Chondrocyte (in vitro differentiated cells): Measurements from ENCODE around the gene PPP2R5C. TPM values are rescaled to one million over a fixed set of nuclear protein-coding genes. Genes with fewer than 3 reads are reported as not detected.

Experiments used
- DNase-seq: peaks from one replicate; pipeline ENCODE4 v3.0.0; 2021; ENCODE audit warnings: mixed read lengths, low spot score
- H3K27ac Mint-ChIP-seq: one replicate; pipeline ENCODE4 v1.8.0; 2021; ENCODE audit warnings: mild to moderate bottlenecking, moderate library complexity, mixed read lengths; ENCODE audit not compliant: unreplicated experiment
- H3K27me3 Mint-ChIP-seq: 2 replicates; pipeline ENCODE4 v1.8.0; 2021; ENCODE audit warnings: low read depth, mixed read lengths
- H3K36me3 Mint-ChIP-seq: 2 replicates; pipeline ENCODE4 v1.8.0; 2021; ENCODE audit warnings: low read depth, mixed read lengths
- H3K4me1 Mint-ChIP-seq: 2 replicates; pipeline ENCODE4 v1.8.0; 2021; ENCODE audit warnings: low read depth, mild to moderate bottlenecking, mixed read lengths
- H3K4me3 Mint-ChIP-seq: one replicate; pipeline ENCODE4 v1.8.0; 2021; ENCODE audit warnings: mild to moderate bottlenecking, moderate library complexity, mixed read lengths; ENCODE audit not compliant: unreplicated experiment
- H3K9me3 Mint-ChIP-seq: 2 replicates; pipeline ENCODE4 v1.8.0; 2021; ENCODE audit warnings: low read depth, mixed read lengths
- CTCF ChIP-seq: fragments of 200-600 bp; sonication (generic); IDR thresholded peaks from 2 replicates; pipeline ENCODE4 v1.5.0; 2021; ENCODE audit warnings: antibody characterized with exemption, mild to moderate bottlenecking, moderate library complexity
- total RNA-seq: library from RNA; stranded (reverse); gene quantifications from 3 replicates; pipeline ENCODE4 v1.2.1, GENCODE V29; 2021

The PPP2R5C gene
- total RNA-seq, 1 donor from 2014 or later, result 95.0 TPM

- Mint-ChIP-seq H3K27ac (no peak overlapping the region), H3K4me3 (no peak overlapping the region), H3K9me3 (no peaks in the 10 kb centered on the region), H3K36me3 (peaks cover 6% of the 10 kb centered on the region), H3K27me3 (no peaks in the 10 kb centered on the region), H3K4me1 (peaks cover 8% of the 10 kb centered on the region)
- no peak for TF ChIP-seq CTCF
- DNase-seq, result no peak
Observed at GRCh38 chr14:101767618-101768362, 6.3 kb downstream of the PPP2R5C start.

- peaks cover 2% of the 10 kb centered on the region for H3K36me3 Mint-ChIP-seq
- H3K27me3 Mint-ChIP-seq, result no peaks in the 10 kb centered on the region
- H3K27ac Mint-ChIP-seq, result no peak overlapping the region
- H3K4me3 Mint-ChIP-seq, result no peak overlapping the region
- no peak for DNase-seq
- H3K9me3 Mint-ChIP-seq, result no peaks in the 10 kb centered on the region
- peaks cover 14% of the 10 kb centered on the region for H3K4me1 Mint-ChIP-seq
- TF ChIP-seq CTCF, result no peak
Observed at GRCh38 chr14:101770183-101770582, 8.7 kb downstream of the PPP2R5C start.

GRCh38 chr14:101772770-101773169, 11.3 kb downstream of the PPP2R5C start:
- H3K4me3 Mint-ChIP-seq, result no peak overlapping the region
- H3K36me3 Mint-ChIP-seq, result peaks cover 4% of the 10 kb centered on the region
- no peak for TF ChIP-seq CTCF
- H3K9me3 Mint-ChIP-seq, result no peaks in the 10 kb centered on the region
- H3K27ac Mint-ChIP-seq, result no peak overlapping the region
- peaks cover 14% of the 10 kb centered on the region for H3K4me1 Mint-ChIP-seq
- DNase-seq, result no peak
- no peaks in the 10 kb centered on the region for H3K27me3 Mint-ChIP-seq

- Mint-ChIP-seq H3K4me1 (peaks cover 14% of the 10 kb centered on the region), H3K27me3 (no peaks in the 10 kb centered on the region), H3K9me3 (no peaks in the 10 kb centered on the region), H3K27ac (no peak overlapping the region), H3K4me3 (no peak overlapping the region), H3K36me3 (peaks cover 4% of the 10 kb centered on the region)
- no peak for DNase-seq
- no peak for TF ChIP-seq CTCF
Observed at GRCh38 chr14:101773378-101773777, 11.9 kb downstream of the PPP2R5C start.

GRCh38 chr14:101774006-101774795, 12.7 kb downstream of the PPP2R5C start:
- Mint-ChIP-seq H3K27ac (no peak overlapping the region), H3K27me3 (no peaks in the 10 kb centered on the region), H3K36me3 (peaks cover 4% of the 10 kb centered on the region), H3K4me3 (no peak overlapping the region), H3K9me3 (no peaks in the 10 kb centered on the region), H3K4me1 (peaks cover 14% of the 10 kb centered on the region)
- DNase-seq, result no peak
- no peak for TF ChIP-seq CTCF
